ENCODE results near the gene MARCO.
"Not testable (repeated sequence)": the region's sequence is repeated elsewhere in the genome, so short reads cannot be mapped to it uniquely, and the experiment has no call there.

The MARCO gene

DNA sequence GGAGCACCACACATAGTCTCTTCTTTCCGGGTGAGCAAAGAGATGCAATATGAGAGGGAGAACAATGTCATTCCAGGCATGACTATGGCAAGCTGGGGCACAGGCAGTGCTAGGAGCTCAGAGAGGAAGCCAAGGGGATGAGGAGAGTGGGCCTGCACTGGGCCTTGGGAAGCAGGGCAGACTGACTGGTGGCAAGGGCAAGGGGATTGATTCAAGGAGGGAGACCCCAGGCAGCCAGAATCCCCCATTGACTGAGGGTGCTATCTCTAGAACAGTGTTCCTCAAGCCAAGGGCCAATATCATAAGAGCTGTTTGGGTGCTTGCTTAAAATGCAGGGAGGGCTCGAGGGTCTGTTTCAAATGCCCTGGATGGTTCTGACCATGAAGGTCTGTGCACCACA lies 36.1 kb downstream of the MARCO start:
- DNase-seq, result no peak

DNA sequence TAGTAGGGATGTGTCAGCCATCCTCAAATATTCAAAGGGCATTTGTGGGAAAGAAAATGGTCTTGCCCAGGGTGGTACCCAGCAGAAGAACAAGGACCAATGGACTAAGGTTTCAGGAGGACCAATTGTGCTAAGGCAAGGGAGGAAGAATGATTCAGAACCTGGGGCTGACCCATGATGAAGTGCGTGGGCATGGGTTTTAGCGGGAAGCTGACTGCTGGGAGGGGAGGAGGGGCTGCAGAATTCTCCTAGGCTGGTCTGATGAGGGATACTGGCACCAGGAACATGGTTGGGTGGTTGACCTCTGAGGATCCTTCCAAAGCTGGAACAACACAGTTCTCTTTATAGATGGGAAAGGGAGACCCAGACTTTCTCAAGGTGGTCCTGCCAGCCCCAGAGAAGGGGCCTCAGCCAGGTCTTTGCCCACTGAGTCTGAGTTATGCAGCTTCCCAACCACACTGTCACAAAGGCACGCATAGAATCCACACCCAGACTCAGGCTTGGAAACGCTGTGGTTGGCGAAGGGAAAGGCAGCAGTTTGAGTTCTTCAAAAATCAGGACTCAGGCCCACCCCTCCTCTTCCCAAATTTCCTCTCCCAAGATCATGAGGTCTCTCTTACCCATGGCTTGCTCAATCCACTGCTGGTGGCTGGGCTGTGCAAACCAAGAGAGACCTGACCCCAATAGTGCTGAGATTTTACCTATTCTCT lies 37.3 kb downstream of the MARCO start:
- no peak for DNase-seq

DNA sequence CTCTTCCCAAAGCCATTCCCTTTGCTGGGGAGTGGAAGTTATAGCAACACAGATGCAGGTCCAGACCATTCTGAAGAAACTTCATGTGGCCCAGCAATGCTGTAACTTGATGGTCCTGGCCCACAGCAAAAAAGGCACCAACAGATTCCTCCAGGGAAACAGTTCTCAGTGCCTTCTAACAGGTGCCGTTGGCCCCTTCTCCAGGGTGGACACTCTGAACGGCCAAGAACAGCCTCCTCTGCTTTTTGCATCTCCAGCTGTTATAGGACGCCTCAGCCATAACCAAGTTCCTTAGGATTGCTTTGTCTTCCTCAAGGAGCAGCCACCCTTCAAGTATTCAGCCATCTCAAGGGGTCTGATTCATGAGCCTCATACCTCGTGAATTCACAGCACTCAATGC lies 38.0 kb downstream of the MARCO start:
- DNase-seq, result no peak

DNA sequence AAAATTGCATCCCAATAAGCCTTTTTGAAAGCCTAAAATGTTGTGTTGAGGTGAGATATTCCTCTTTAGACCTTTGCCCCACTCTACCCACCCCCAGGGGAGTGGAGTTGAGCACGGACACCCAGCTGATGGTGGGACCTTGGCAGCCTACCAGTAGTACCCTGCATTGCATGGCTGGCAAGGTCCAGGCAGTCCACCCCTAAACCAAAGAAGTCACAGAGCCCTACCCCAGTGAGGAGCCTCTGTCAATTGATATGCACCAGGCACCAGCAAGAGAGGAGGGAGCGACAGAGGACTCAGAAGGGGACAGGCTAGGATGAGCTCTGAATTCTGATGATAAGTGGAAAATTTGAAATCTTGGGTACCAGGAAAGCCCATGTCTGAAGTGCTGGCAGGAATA lies 38.6 kb downstream of the MARCO start:
- no peak for DNase-seq

DNA sequence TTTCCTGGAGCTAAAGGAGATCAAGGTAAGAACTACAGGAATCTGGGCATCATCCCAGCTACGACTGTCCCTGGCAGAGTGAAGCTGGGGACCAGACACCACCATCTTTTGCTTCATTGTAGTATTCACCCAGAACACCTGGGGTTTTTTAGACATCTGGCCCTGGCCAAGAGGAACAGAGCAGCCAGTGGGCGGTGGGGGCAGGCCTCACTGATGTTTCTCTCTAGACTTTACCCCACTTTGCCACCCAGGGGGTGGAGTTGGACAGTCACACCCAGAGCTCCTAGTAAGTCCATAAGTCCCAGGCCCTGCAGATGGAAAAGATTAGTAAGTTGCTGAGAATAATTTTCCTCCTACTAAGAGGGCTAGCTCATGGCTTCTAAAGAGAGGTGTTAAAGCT lies 39.6 kb downstream of the MARCO start:
- no peak for DNase-seq

DNA sequence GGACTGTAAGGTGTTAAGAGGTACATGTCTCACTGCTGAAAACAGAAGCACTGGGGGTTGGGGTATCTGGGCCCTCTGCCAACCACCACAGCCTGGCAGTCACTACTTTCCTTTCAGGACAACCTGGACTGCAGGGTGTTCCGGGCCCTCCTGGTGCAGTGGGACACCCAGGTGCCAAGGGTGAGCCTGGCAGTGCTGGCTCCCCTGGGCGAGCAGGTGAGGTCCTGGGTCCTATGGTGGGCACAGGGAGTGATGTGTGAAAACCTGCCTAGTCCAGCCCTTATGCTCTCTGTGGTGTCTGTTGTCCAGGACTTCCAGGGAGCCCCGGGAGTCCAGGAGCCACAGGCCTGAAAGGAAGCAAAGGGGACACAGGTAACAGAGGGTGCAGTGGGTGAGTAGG lies 40.0 kb downstream of the MARCO start:
- DNase-seq, result no peak

DNA sequence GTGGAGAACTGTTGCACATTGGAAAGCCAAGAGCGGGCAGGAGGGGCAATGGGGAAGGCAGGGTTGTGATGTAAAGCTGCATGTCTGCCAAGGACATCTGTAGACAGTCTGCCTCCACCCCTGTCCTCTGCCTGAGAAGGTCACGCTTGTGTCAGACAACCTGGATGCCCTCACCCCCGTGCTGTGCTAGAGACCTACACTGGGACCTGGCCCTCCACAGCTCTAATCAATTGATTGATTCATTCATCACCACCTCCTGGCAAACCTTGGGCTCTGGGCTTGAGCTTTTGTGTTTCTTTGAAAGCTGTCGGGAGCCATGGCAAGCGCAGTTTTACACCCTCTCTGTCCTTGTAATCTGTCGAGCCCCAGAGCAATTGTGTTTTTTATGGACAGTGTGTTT lies 41.1 kb downstream of the MARCO start:
- DNase-seq, result no peak

DNA sequence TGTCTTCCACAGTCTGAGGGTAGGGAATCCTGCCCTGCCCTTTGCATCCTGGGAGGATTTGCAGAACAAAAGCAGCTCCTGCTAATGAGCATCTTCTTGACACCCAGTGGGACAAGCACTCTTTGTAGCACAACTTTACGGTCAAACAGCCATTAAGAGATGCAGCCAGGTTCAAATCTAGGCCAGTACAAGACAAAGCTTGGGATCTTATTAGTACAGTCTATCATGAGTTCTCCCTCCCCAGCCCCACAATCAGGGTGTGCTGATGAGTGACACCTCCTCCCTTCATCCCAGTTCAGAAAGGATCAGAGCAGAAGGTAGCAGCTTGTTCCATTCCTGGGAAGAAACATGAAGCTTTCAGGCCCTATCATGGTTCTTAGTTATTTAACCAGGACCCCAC lies 41.9 kb downstream of the MARCO start:
- no peak for DNase-seq

DNA sequence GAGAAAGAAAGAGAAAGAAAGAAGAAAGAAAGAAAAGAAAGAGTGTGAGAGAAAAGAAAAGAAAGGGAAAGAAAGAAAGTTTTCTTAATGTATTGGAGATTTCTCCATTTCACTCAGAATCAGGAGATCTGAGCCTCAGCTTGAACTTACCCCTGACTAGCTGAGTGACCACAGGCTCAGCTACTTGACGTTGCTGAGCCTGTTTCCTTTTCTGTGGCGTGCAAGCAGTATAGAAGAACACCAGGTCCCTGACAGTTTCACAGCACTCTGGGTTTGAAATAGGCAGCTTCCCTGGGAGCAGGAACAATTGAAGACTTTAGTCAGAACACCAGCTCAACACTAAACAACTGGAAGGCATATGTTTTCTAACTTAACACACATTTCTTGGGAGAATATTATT lies 44.7 kb downstream of the MARCO start:
- no peak for DNase-seq

DNA sequence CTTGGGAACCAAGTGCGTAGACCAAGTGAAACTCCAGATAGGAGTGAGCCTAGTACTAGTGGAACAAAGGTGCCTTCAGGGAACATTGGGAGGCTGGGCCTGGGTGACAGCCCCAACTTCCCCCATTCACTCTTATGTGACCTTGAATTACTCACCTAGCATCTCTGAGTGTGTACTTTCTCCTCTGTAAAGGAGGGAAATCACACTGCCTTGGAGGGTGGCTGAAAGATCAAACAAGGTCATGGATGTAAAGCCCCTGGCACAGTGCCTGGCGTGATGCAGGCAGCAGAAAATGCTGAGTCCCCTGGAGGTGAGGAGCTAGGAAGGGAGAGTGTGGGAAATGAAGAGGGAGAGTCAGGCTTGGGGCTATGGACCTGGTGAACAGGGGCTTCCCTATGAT lies 45.9 kb downstream of the MARCO start:
- DNase-seq, result no peak

DNA sequence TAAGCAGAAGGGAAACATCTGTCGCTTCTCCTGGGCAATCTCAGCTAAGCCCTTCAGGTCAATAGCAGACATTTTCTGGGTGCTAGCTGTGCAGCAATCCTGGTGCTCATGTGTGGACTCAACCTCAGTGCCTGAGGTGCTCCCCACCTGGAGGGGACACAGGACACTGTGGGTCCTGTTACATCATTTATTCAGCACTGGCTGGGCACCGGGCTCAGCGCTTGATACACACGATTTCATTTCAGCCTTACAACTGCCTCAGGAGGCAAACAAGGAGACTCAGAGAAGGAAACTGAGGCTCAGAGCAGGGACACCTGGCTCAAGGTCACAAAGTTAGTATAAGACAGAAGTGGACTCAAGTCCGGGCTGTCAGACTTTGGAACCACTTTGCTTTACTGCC lies 46.7 kb downstream of the MARCO start:
- DNase-seq, result no peak

DNA sequence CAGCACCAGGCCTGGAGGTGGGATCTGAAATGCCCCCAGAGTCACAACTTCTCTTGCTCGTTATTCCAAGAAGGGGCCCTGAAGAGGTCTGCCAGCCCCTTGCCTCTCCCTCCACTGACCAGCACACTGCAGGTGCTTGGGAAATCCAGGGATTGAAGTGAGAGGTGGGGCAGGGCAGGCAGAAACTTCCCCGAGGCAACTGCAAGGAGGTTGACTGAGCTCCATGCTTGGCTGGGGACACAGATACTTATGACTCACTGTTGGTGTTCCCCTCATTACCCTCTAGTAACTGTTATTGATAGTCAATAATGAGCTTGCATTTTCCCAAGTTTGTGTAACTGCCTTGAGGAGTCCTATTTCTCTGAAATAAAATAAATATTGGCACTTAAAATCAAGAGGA lies 47.5 kb downstream of the MARCO start:
- no peak for DNase-seq

DNA sequence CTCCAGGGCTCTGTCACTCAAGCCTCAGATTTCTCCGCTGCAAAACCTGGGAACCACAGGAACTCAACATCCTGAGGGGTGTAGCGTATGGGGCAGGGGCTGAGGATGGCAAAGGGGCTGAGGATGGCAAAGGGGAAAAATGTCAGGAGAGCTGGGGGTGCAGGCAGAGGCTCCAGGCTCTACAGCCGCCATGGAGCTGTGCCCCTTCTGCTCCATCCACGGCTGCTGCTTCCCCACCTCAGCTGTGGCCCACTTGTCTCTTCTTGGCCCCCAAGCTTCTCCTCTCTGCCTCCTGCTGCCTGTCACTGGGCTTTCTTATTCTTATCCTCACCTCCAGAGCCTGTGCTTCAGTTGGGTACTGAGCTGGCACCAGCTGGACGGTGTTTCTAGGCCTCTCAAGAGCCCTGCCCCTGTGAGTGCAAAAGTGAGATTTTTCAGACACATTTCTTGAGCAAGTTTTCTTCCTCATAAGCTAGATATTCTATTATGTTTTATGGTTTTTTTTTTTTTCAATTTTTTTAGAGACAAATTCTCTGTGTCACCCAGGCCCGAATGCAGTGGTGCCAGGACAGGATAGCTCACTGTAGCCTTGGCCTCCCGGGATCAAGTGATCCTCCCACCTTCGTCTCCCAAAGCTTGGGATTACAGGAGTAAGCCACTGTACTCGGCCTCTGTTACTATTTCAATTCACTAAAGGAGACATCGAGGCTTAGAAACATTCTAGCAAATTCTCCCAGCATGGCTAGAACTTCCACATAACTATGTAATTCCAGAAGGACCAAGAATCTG lies 49.0 kb downstream of the MARCO start:
- DNase-seq, result no peak

DNA sequence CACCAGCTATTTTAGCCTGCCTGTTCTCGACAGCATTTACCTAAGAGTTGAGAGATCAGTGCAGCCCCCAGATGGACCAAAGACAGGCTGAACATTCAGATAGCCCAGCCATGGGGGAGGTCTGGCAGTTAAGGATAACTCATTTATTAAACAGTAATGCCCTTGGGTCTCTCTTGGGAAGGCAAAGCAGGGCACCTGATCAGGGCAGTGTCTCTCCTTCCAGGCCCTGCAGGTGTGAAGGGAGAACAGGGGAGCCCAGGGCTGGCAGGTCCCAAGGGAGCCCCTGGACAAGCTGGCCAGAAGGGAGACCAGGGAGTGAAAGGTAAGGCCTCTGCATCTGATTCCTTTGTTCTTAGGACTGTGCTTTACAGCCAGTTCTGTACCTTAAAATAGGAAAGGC lies 49.6 kb downstream of the MARCO start:
- no peak for DNase-seq

DNA sequence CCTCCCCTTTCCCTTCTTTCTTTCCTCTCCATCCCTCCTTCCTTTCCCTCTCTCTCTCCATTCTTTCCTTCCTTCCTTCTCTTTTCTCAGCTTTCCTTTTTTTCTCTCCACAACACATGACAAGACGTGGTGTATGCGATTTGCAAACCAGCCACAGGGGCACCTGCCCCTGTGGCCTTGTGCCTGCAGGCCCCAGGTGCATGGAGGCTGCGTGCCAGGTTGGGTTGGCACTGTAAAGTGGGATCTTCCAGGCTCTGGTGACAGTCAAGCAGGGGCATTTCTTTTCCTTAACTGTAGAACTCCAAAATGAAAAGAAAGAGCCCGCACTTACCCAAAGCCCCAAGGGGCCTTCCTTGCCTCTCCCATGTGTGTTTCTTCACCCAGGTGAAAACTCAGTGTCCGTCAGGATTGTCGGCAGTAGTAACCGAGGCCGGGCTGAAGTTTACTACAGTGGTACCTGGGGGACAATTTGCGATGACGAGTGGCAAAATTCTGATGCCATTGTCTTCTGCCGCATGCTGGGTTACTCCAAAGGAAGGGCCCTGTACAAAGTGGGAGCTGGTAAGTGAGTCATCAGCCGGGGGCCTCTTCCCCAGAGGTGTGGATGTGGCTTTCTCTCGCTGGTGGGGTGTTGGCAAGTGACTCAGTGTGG lies 50.9 kb downstream of the MARCO start:
- DNase-seq, result no peak

DNA sequence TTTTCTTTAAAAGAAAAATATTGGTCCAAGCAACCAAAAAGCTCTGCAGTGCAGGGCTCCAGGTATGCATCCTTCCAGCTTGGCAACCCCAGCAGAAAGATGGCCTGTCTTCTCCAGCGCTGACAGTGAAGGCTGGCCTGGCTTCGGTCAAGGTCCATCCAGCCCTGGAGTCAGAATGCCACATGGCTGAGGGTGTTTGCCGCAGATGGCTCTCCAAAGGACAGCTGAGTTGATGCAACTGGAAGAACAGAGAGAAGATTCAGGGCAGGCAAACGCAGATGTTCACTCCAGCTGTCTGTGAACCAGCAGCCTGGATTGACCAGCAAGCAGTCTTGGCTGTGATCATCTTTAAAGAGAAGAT lies 51.4 kb downstream of the MARCO start:
- no peak for DNase-seq

DNA sequence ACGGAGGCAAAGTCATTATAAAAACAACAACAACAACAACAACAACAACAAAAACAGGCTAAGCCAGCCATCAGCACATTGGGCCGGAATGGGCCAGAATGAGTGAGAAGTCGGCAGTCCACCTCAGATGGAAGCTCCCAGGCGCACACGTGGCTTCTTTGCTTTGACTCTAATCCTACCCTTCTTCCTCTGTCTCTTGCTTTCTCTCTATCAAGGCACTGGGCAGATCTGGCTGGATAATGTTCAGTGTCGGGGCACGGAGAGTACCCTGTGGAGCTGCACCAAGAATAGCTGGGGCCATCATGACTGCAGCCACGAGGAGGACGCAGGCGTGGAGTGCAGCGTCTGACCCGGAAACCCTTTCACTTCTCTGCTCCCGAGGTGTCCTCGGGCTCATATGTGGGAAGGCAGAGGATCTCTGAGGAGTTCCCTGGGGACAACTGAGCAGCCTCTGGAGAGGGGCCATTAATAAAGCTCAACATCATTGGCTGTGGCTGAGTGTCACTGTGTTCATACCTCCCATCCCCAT lies 52.2 kb downstream of the MARCO start:
- DNase-seq, result no peak

DNA sequence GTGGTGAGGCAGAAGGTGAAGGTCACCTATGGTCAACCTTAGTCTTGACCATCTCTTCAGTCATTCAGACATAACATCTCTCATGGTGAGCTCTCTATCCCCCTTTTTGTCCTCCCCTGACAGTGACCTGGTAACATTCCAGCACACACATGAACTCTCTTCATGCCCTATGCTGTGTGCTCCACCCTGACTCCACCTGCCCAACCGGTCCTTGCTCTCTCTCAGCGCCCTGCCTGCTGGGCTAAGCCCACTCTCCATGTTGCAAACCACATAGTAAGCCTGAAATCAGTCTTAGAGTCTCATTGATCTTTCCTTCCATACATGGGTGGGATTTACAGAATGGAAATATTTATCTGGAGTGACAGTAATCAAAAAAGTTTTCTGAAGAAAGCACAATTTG lies 52.8 kb downstream of the MARCO start:
- no peak for DNase-seq

DNA sequence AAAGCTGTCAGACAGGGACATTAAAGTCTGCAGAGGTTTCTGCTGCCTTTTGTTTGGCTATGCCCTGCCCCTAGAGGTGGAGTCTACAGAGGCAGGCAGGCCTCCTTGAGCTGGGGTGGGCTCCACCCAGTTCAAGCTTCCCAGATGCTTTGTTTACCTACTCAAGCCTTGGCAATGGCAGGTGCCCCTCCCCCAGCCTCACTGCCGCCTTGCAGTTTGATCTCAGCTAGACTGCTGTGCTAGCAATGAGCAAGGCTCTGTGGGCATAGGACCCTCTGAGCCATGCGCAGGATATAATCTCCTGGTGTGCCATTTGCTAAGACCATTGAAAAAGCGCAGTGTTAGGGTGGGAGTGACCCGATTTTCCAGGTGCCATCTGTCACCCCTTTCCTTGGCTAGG lies 61.9 kb downstream of the MARCO start:
- DNase-seq, result not testable (repeated sequence)

DNA sequence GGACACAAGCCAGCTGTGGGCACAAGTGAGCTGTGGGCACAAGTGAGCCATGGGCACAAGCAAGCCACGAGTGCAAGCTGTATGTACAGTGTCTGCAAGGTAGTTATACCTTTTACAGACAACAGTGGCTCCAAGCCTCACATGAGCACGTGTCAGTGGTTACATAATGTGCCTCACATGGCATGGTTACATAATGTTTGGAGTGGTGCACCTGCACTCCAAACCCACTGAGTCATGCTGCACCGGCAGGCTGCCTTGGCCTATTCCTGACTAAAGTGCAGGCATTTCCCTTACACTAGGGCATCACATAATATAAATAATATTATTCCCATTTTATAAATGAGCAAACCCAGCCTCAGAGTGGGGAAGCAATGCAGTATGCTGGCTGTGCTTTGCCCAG lies 62.6 kb downstream of the MARCO start:
- no peak for DNase-seq

DNA sequence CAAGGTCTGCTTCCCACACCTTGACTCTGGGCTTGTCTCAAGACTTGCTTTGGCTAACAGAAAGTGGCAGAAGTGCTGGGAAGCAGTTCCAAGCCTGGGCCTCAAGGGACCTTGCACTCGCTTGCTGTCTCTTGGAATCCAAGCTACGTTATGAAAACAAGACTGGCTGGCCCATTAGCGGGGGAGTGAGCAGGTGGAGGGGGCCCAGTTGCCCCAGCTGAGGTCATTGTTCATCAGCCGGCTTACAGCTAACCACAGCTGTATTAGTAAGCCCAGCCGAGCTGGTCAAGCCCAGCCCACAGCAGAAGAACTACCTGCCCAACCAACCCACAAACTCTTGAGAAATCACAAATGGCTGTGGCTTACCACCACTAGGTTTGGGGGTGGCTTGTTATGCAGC lies 63.1 kb downstream of the MARCO start:
- no peak for DNase-seq

DNA sequence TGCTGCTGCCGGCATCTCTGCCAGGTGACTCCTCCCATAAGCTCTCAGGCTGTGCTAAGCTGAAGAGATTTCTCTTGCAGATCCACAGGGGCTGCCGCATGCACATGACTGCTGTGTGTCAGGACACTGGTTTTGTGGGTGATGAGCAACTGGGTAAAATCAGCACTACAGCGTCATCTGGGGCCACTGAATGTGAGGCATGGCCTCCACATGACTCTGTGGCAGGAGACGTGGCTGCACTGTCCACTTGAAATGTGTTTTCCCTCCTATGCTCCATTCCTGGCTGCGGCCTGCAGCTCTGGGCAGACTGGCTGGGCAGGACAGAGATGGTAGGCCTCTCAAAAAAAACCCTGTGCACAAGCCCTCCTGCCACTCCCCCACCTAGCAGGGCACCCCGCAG lies 63.6 kb downstream of the MARCO start:
- DNase-seq, result no peak

DNA sequence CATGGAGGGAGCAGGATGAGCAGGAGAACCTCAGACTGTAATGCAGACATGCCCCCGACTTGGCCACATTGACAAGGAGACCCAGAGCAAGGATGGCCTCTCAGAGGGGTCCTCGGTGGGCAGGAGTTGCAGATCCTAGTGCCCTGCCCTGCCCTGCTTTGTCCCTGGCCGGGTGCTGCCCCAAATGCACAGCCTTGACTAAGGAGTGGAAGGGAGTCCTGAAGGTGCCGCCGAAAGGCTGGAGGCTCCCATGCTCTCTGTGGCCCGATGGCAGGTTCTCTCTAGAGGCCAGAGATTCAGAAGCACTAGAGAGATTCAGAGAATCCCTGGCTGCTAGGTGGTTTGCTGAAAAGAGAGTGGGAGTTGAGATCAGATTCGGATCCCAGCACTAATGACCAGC lies 64.4 kb downstream of the MARCO start:
- DNase-seq, result no peak

DNA sequence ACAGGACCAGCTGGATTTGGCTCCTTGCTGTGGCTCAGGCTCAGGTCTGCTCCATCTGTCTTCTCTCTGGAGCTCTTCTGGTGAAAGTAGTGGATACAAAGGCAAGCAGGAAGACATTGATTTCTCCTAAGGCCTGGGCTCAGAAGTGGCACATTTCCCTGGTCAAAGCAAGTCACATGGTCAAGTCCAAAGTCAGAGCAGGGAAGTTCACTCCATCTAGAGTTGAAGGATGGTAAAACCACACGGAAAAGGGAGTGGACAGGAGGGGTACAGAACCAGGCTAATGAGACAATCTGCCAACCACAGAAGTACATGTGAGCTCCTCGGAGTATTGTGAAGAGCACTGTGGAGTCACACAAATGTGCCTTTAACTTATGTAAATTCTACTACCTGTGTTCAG lies 66.1 kb downstream of the MARCO start:
- no peak for DNase-seq

Measured in T-helper 9 cell (primary cell).